Effector memory CD8-positive, alpha-beta T cell (primary cell): ENCODE results near the gene UAP1L1.

Experiments
- ATAC-seq: fragments of 150-1000 bp; cut with Tn5 transposase; replicated peaks from 2 replicates; pipeline ENCODE4 v1.10.0; 2021; ENCODE audit warnings: mild to moderate bottlenecking, moderate library complexity
- DNase-seq, 3 experiments: peaks; one replicate each; pipeline ENCODE4 v3.0.0; 2021
- H3K27ac Mint-ChIP-seq, 2 donors: one replicate each; pipeline ENCODE4 v1.8.0; 2022; ENCODE audit warnings: mild to moderate bottlenecking in 2 of 2, mixed read lengths in 2 of 2, moderate library complexity in 2 of 2
- H3K27me3 Mint-ChIP-seq, 2 donors: one replicate each; pipeline ENCODE4 v1.8.0; 2022; ENCODE audit warnings: mixed read lengths in 2 of 2
- H3K36me3 Mint-ChIP-seq: one replicate; pipeline ENCODE4 v1.8.0; 2022; ENCODE audit warnings: mild to moderate bottlenecking, moderate library complexity, mixed read lengths; ENCODE audit not compliant: insufficient read depth
- H3K4me1 Mint-ChIP-seq, 2 donors: one replicate each; pipeline ENCODE4 v1.8.0; 2022; ENCODE audit warnings: low read depth in 2 of 2, mixed read lengths in 2 of 2
- H3K4me3 Mint-ChIP-seq, 2 donors: one replicate each; pipeline ENCODE4 v1.8.0; 2022; ENCODE audit warnings: mild to moderate bottlenecking in 2 of 2, mixed read lengths in 2 of 2, moderate library complexity in 2 of 2
- H3K9me3 Mint-ChIP-seq, 2 donors: one replicate each; pipeline ENCODE4 v1.8.0; 2022; ENCODE audit warnings: mixed read lengths in 2 of 2

The UAP1L1 gene

DNA sequence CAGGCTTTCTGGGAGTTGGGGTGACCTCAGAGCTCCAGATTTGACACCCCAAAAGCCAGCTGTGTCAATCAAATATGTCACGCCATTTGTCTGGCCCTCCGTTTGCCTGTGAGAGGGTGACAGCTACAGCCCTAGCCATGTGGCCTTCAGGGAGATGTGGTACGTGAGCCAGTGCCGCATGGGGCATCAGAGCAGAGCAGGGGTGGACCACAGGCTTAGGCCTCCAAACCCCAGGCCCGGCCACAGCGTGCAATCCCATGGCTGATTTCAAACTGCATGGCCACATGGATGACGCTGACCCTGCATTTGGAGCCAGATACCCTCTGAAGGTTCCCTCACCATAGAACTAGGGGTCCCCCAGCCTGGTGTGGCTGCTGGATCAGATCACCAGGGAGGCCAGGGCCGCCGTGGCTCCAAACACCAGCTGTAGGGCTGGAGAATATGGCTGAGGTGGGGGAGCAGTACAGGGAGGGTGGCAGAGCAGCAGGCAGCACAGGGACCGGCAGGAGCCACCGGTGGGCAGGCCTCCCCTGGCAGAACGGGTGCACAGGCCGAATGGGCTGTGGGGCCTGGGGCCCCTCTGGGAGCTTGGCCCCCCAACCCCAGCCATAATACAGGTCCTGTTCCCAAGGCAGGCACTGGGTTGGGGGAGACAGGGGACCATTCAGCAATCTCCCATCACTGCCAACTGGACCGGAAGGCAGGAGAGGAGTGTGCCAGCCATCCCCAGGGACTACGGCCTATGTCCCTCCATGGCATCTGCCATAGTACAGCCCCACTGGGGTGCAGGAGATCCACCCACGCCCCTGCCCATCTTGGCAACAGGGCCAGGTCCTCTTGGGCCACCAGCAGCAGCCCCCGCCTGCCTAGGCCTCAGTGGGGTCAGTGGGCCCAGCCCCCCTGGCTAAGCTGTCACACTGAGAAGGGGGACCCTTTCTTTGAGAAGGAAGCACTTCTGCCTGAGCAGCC lies 8.5 kb upstream of the UAP1L1 start:
- Mint-ChIP-seq H3K4me1 (peaks cover 10 to 15% of the 10 kb centered on the region in 2 donors), H3K27ac (peak overlapping the region in 1 of 2 donors; percentile 62)

DNA sequence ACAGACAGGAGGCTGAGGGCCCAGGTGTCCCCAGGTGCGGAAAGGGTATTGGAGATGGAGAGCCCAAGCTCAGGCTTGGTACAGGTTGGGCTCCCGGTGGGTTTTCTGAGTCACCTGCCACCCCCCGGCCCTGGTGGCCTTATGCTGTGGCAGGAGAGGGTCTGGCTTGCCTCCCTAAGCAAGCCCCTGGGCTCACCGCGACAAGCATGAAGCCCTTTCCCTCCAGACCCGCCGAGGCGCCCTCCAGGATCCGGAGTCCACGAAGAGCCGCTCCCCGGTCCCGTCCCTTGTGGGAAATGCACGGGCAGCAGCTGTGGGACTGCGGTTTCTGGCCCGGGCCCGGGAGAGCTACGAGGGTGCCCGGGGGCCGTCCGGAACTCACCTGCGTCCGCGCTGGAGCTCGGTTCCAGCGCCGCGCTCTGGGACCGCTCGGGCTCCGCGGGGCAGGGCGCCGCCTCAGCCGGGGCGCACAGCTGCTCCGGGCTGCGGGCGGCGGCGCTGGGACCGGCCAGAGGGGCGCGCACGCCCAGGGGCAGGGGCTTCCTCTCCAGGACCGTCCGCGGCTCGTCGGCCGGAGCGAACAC lies 7.7 kb upstream of the UAP1L1 start:
- ATAC-seq (no peak), DNase-seq (no peak)
- peaks cover 0 to 7% of the 10 kb centered on the region in 2 donors for H3K27me3 Mint-ChIP-seq
- H3K4me3 Mint-ChIP-seq: peak overlapping the region; percentile 25 to 34
- peaks cover 8% of the 10 kb centered on the region for H3K36me3 Mint-ChIP-seq
- no peak overlapping the region for H3K27ac Mint-ChIP-seq
- H3K9me3 Mint-ChIP-seq: no peaks in the 10 kb centered on the region
- peaks cover 10 to 12% of the 10 kb centered on the region in 2 donors for H3K4me1 Mint-ChIP-seq

More for the DNA sequence above, 8.5 kb upstream of the UAP1L1 start:
- ATAC-seq: no peak
- Mint-ChIP-seq H3K9me3 (no peaks in the 10 kb centered on the region), H3K36me3 (peaks cover 8% of the 10 kb centered on the region), H3K27me3 (peaks cover 0 to 7% of the 10 kb centered on the region in 2 donors), H3K4me3 (peak overlapping the region; percentile 25 to 78)
- DNase-seq: no peak

DNA sequence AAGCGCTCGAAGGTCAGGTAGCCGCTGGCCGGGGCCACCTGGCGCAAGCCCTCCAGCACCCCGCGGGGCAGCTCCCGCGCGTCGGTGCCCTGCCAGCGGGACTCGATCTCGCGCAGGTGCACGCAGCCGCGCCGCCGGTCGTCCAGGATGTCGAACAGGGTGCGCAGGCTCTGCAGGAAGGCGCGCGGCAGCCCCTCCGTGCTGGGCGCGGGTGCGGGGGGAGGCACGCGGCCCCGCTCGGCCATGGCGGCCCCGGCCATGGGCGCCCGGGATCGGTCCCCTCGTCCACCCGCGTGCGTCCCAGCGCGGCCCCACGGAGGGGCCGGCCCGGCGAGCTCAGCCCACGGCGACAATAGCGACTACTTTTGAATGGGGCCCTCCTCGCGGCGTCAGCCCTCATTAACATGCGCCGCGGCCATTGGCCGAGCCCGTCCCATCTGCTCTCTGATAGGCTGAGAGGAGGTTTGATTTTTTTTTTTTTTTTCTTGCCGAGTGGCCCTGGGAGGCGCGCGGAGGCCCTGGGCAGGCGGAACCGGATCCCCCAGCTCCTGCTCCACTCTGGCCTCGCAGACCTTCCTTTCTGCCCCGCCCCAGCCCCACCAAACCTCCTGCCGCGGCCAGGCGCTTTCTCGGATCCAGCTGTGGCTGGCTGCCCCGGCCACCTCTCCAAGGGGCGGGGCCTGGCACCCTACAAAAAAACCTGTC lies 7.0 kb upstream of the UAP1L1 start, which contains the start of gene SAPCD2:
TSS of gene SAPCD2 (minus strand) at position 357 of the 705 bp plus-strand sequence. CDS start at position 260, 97 bp downstream.
- peak within 1 kb of the TSS; percentile 75 to 78 for H3K4me3 Mint-ChIP-seq
- DNase-seq (peak; percentile 75 to 80 (median 79)), ATAC-seq (peak; percentile 91)
- peak within 1 kb of the TSS; percentile 65 to 79 for H3K27ac Mint-ChIP-seq
- H3K9me3 Mint-ChIP-seq: no peaks in the 10 kb centered on the region
- peaks cover 0 to 7% of the 10 kb centered on the region in 2 donors for H3K27me3 Mint-ChIP-seq
- peaks cover 10 to 12% of the 10 kb centered on the region in 2 donors for H3K4me1 Mint-ChIP-seq
- peaks cover 8% of the 10 kb centered on the region for H3K36me3 Mint-ChIP-seq

DNA sequence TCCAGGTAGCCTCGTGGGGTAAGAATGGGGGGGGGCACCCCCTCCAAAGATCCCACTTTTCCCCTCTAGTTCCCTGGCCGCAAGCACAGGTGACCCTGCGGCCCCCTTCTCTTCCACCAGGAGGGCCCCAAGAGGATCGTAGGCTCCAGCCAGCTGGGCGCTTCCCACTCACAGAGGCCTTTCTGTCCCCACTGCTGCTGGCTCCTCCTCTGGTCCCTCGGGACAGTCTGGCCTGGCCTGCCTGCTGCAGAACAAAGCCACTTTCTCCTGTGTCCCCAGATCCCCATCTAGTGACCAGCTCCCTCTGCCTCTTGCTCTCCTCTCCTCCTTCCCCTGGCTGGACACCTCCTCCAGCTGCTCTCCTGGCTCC lies 6.4 kb upstream of the UAP1L1 start:
- Mint-ChIP-seq H3K27ac (peak overlapping the region; percentile 65 to 79), H3K4me3 (peak overlapping the region; percentile 75 to 78), H3K27me3 (peaks cover 0 to 7% of the 10 kb centered on the region in 2 donors), H3K36me3 (peaks cover 8% of the 10 kb centered on the region), H3K9me3 (no peaks in the 10 kb centered on the region), H3K4me1 (peaks cover 10 to 12% of the 10 kb centered on the region in 2 donors)
- ATAC-seq (no peak), DNase-seq (no peak)

GRCh38 chr9:137071282-137071681 lies 6.0 kb upstream of the UAP1L1 start:
- H3K27ac Mint-ChIP-seq: no peak overlapping the region
- peak overlapping the region; percentile 75 to 78 for H3K4me3 Mint-ChIP-seq
- peaks cover 10 to 12% of the 10 kb centered on the region in 2 donors for H3K4me1 Mint-ChIP-seq
- no peaks in the 10 kb centered on the region for H3K9me3 Mint-ChIP-seq
- no peak for DNase-seq
- H3K36me3 Mint-ChIP-seq: peaks cover 8% of the 10 kb centered on the region
- no peak for ATAC-seq
- H3K27me3 Mint-ChIP-seq: peaks cover 0 to 7% of the 10 kb centered on the region in 2 donors

- H3K36me3 Mint-ChIP-seq: peaks cover 4% of the 10 kb centered on the region
- no peak overlapping the region for H3K4me3 Mint-ChIP-seq
These were observed 3.3 kb upstream of the UAP1L1 start for GRCh38 chr9:137073992-137074399.

DNA sequence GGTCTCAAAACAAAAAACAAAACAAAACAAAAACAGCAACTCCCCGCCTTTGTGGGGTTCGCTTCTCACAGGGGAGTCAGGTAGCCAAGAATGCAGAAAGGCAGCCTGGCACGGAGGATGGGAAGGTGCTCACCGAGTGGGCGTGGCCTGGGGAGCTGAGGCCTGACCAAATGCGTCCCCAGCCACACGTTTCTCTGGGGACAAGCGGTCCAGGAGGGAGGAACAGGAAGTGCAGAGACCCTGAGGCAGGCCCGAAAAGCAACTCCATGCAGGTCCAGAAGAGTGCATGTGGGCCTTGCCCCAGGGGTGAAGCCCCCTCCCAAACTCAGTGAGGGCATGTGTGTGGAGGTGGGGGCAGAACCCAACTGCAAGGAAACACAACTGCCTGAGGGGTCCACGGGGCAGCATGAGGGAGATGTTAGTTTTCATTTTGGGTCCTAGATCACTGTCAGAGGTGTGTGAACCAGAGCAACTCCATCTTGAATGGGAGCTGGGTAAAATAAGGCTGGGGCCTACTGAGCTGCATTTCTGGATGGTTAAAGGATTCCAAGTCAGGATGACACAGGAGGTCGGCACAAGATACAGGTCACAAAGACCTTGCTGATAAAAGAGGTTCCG lies 2.6 kb upstream of the UAP1L1 start:
- Mint-ChIP-seq H3K9me3 (no peaks in the 10 kb centered on the region), H3K4me3 (no peak overlapping the region), H3K27me3 (no peaks in the 10 kb centered on the region), H3K27ac (no peak overlapping the region), H3K4me1 (peaks cover 6 to 10% of the 10 kb centered on the region in 2 donors), H3K36me3 (peaks cover 4% of the 10 kb centered on the region)
- no peak for DNase-seq
- no peak for ATAC-seq

More at GRCh38 chr9:137073992-137074399, 3.3 kb upstream of the UAP1L1 start:
- Mint-ChIP-seq H3K9me3 (no peaks in the 10 kb centered on the region), H3K27me3 (no peaks in the 10 kb centered on the region), H3K27ac (no peak overlapping the region), H3K4me1 (peaks cover 6 to 10% of the 10 kb centered on the region in 2 donors)
- ATAC-seq (no peak), DNase-seq (no peak)

DNA sequence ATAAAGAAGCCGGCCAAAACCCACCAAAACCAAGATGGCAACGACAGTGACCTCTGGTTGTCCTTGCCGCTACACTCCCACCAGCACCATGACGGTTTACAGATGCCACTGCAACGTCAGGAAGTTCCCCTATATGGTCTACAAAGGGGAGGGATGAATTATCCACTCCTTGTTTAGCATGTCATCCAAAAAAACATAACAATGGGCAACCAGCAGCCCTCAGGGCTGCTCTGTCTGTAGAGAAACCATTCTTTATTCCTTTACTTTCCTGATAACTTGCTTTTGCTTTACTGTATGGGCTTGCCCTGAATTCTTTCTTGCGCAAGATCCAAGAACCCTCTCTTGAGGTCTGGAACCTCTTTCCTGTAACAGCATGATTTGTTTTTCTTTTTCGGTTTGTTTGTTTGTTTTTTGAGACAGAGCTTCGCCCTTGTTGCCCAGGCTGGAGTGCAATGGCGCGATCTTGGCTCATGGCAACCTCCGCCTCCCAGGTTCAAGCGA lies 2.0 kb upstream of the UAP1L1 start:
- H3K4me3 Mint-ChIP-seq: no peak overlapping the region
- H3K27ac Mint-ChIP-seq: no peak overlapping the region

DNA sequence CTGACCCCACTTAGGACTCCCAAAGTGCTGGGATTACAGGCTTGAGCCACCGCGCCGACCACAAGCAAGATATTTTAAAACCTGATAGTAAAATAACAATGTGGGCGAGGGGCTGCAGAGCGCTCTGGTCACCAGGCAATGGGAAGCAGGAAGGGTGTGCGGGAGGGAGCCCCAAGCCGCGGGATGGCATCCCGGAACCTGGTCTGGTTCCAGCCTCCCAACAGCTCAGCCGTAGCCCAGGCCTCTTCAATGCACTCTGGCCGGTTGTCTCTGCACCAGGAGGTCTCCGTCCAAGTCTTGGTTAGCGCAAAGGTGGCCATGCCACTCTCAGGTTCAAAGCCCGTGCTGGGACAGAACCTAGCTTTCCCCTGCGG lies 694 bp upstream of the UAP1L1 start:
- H3K27me3 Mint-ChIP-seq: no peaks in the 10 kb centered on the region
- ATAC-seq: no peak

More for the DNA sequence above, 2.0 kb upstream of the UAP1L1 start:
- Mint-ChIP-seq H3K27me3 (no peaks in the 10 kb centered on the region), H3K9me3 (no peaks in the 10 kb centered on the region), H3K36me3 (peaks cover 3% of the 10 kb centered on the region), H3K4me1 (peaks cover 6 to 10% of the 10 kb centered on the region in 2 donors)
- ATAC-seq: no peak
- no peak for DNase-seq

DNA sequence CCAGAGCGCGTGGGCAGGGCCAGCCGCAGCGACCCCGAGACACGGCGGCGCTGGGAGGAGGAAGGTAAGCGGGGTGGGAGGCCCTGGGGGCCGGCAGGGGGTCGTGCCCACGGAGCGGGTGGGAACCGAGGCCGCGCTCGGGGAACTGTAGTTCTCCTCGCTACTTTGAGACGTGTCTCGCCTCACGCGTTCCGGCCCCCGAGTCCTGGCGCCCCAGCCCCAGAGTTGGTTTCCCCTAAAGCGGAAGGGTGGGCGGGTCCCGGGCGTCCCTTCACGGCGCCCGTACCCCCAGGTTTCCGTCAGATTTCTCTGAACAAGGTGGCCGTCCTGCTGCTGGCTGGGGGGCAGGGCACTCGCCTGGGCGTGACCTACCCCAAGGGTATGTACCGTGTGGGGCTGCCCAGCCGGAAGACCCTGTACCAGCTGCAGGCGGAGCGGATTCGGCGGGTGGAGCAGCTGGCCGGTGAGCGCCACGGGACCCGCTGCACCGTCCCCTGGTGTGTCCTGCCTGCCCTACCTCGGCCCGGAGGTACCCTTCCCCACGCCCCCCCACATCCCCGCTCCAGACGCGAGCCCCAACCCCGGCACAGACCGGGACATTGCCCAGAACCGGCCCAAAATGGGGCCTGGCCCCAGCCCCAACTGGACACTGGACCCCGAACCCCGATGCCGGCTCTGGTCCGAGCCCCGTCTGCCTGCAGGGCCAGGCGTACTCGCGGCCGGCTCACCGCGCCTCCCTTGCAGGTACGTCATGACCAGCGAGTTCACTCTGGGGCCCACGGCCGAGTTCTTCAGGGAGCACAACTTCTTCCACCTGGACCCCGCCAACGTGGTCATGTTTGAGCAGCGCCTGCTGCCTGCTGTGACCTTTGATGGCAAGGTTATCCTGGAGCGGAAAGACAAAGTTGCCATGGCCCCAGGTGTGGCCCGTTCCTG lies 709 bp downstream of the UAP1L1 start:
- Mint-ChIP-seq H3K27ac (no peak overlapping the region), H3K4me3 (peak overlapping the region; percentile 72 to 73), H3K36me3 (no peaks in the 10 kb centered on the region), H3K4me1 (peaks cover 0 to 2% of the 10 kb centered on the region in 2 donors), H3K27me3 (no peaks in the 10 kb centered on the region), H3K9me3 (no peaks in the 10 kb centered on the region)
- DNase-seq: peak in 2 of 3 experiments; percentile 19 to 29
- ATAC-seq: peak; percentile 58

More for the DNA sequence above, 694 bp upstream of the UAP1L1 start:
- peaks cover 0 to 2% of the 10 kb centered on the region in 2 donors for H3K4me1 Mint-ChIP-seq
- H3K36me3 Mint-ChIP-seq: no peaks in the 10 kb centered on the region
- H3K9me3 Mint-ChIP-seq: no peaks in the 10 kb centered on the region
- H3K4me3 Mint-ChIP-seq: peak overlapping the region; percentile 68 to 73
- no peak for DNase-seq
- no peak overlapping the region for H3K27ac Mint-ChIP-seq

- no peak for ATAC-seq
- H3K27me3 Mint-ChIP-seq: no peaks in the 10 kb centered on the region
- H3K4me1 Mint-ChIP-seq: peaks cover 0 to 2% of the 10 kb centered on the region in 2 donors
- H3K36me3 Mint-ChIP-seq: peaks cover 3% of the 10 kb centered on the region
- H3K27ac Mint-ChIP-seq: peak overlapping the region in 1 of 2 donors; percentile 15
- peak overlapping the region; percentile 72 to 73 for H3K4me3 Mint-ChIP-seq
- DNase-seq: no peak
- no peaks in the 10 kb centered on the region for H3K9me3 Mint-ChIP-seq
These were observed 1.5 kb downstream of the UAP1L1 start for GRCh38 chr9:137078701-137079400.
